Stomach (tissue), 9 donors: Measurements from ENCODE around the gene SLC2A8. TPM values are rescaled to one million over a fixed set of nuclear protein-coding genes. Genes with fewer than 3 reads are reported as not detected.

Experiments
- DNase-seq, 2 donors: peaks; one replicate each; pipeline versions ENCODE4 v3.0.0 to v3.0.0-alpha.2; 2013 to 2019
- H3K27ac ChIP-seq, 5 donors: fragments of 200-600 bp in 4 of 5; sonication (generic) in 4 of 5; one replicate each; pipeline ENCODE4 v1.5.1; 2013 to 2019; ENCODE audit warnings: mild to moderate bottlenecking in 1 of 5, moderate library complexity in 1 of 5
- H3K27me3 ChIP-seq, 3 donors: fragments of 200-600 bp; sonication (generic); one replicate each; pipeline ENCODE4 v1.5.1; 2017 to 2019; ENCODE audit warnings: mixed run types in 1 of 3
- H3K36me3 ChIP-seq, 4 donors: fragments of 200-600 bp; sonication (generic); 1 replicate in 3 of 4; 2 replicates in 1 of 4; pipeline ENCODE4 v1.5.1; 2016 to 2019
- H3K4me1 ChIP-seq, 4 donors: fragments of 200-600 bp; sonication (generic); one replicate each; pipeline ENCODE4 v1.5.1; 2016 to 2019
- H3K4me3 ChIP-seq, 4 donors: fragments of 200-600 bp; sonication (generic) in 3 of 4; one replicate each; pipeline ENCODE4 v1.5.1; 2016 to 2019; ENCODE audit warnings: mild to moderate bottlenecking in 1 of 4
- H3K9me3 ChIP-seq, 4 donors: fragments of 200-600 bp; sonication (generic); one replicate each; pipeline ENCODE4 v1.5.1; 2016 to 2019
- CTCF ChIP-seq, 7 experiments: fragments of 450-650 bp in 4 of 7; fragments of 200-600 bp in 3 of 7; sonication (generic) in 3 of 7; IDR thresholded peaks; one replicate each; pipeline ENCODE4 v1.5.1; 2016 to 2019; ENCODE audit warnings: antibody characterized with exemption in 7 of 7, control low read depth in 2 of 7, mild to moderate bottlenecking in 1 of 7
- EP300 ChIP-seq: sonication (generic); formaldehyde crosslinking; IDR thresholded peaks from one replicate; pipeline ENCODE4 v1.6.1; 2017; ENCODE audit warnings: antibody characterized with exemption
- POLR2A ChIP-seq, 4 donors: fragments of 450-650 bp; IDR thresholded peaks; one replicate each; pipeline ENCODE4 v1.6.1; 2016; ENCODE audit warnings: antibody characterized with exemption in 4 of 4, control low read depth in 2 of 4, mild to moderate bottlenecking in 1 of 4, moderate library complexity in 1 of 4
- POLR2AphosphoS5 ChIP-seq, 3 donors: sonication (generic); formaldehyde crosslinking; IDR thresholded peaks; one replicate each; pipeline ENCODE4 v1.6.1; 2016; ENCODE audit warnings: antibody characterized with exemption in 3 of 3
- WGBS, 5 donors: extraction: QIAGEN DNeasy Blood & Tissue Kit in 3 of 5; methylation state at CpG; one replicate each; pipeline versions ENCODE4 v1.1.5 to v1.1.7; 2013 to 2018; 5-methylcytosine and 5-hydroxymethylcytosine counted together
- intact Hi-C: fragments of 100-400 bp; cut with DNase I; formaldehyde crosslinking; loops from one replicate; pipeline ENCODE4 v1.15.1; 2023; ENCODE audit warnings: low total_unique reads
- polyA plus RNA-seq, 3 donors: library from polyadenylated mRNA; stranded (reverse); fragments of 200-250 nt; gene quantifications; one replicate each; pipeline ENCODE4 v1.2.3, GENCODE V29; 2013
- total RNA-seq, 5 donors: library from RNA; depleted of rRNA; stranded (reverse); fragments of >200 nt; gene quantifications; one replicate each; pipeline versions ENCODE4 v1.1.0 to v1.2.3, GENCODE V29; 2014 to 2016
- donor health status: healthy with polysubstance abuse.
- donor health status: Bipolar disorder and iron deficiency.
- donor health status: healthy.

The SLC2A8 gene
- total and polyA plus RNA-seq, 8 donors: 4.7 to 36.2 (median 18.0) TPM

- intact Hi-C loops: no loop called here
- peak overlapping the region; percentile 86 to 98 (median 92) for H3K4me3 ChIP-seq
- no peaks in the 10 kb centered on the region for H3K9me3 ChIP-seq
- peaks cover 0 to 3% (median 0%) of the 10 kb centered on the region in 4 donors for H3K36me3 ChIP-seq
- no peak for TF ChIP-seq EP300
- TF ChIP-seq CTCF (IDR thresholded peaks at IDR 0.05): no peak
- no peak for TF ChIP-seq POLR2A (IDR thresholded peaks at IDR 0.05)
- TF ChIP-seq POLR2AphosphoS5 (IDR thresholded peaks at IDR 0.05): no peak
- no peaks in the 10 kb centered on the region for H3K27me3 ChIP-seq
- DNase-seq: no peak
- WGBS, 5 donors: 48 to 57% (median 52%) methylated on average over 6 of the region's 6 CpGs
- peaks cover 16 to 75% (median 47%) of the 10 kb centered on the region in 4 donors for H3K4me1 ChIP-seq
- H3K27ac ChIP-seq: peak overlapping the region in 4 of 5 donors; percentile 87 to 94 (median 92)
Observed at GRCh38 chr9:127422787-127423186, 25.8 kb downstream of the SLC2A8 start.

- Histone ChIP-seq H3K4me3 (peak overlapping the region; percentile 86 to 98 (median 92)), H3K36me3 (peaks cover 0 to 8% (median 4%) of the 10 kb centered on the region in 4 donors), H3K9me3 (no peaks in the 10 kb centered on the region), H3K27me3 (no peaks in the 10 kb centered on the region), H3K27ac (peak overlapping the region; percentile 80 to 94 (median 92)), H3K4me1 (peaks cover 16 to 67% (median 44%) of the 10 kb centered on the region in 4 donors)
- DNase-seq: no peak
- intact Hi-C loops: no loop called here
- 0 to 2% (median 0%) methylated on average over 9 of the region's 9 CpGs for WGBS, 5 donors
- TF ChIP-seq EP300: no peak
- TF ChIP-seq POLR2A (IDR thresholded peaks at IDR 0.05): no peak
- no peak for TF ChIP-seq CTCF (IDR thresholded peaks at IDR 0.05)
- TF ChIP-seq POLR2AphosphoS5 (IDR thresholded peaks at IDR 0.05): no peak
Observed at GRCh38 chr9:127423476-127423933, 26.5 kb downstream of the SLC2A8 start.

- TF ChIP-seq EP300 (no peak), POLR2AphosphoS5 (IDR thresholded peaks at IDR 0.05) (peak; percentile 70 to 92 (median 79))
- DNase-seq: peak; percentile 95 to 98
- Histone ChIP-seq H3K36me3 (peaks cover 5 to 12% (median 10%) of the 10 kb centered on the region in 4 donors), H3K27ac (peak within 1 kb of the TSS; percentile 80 to 94 (median 92)), H3K9me3 (no peaks in the 10 kb centered on the region), H3K4me3 (peak within 1 kb of the TSS; percentile 86 to 98 (median 92)), H3K4me1 (peaks cover 16 to 66% (median 44%) of the 10 kb centered on the region in 4 donors), H3K27me3 (no peaks in the 10 kb centered on the region)
- intact Hi-C loops: no loop called here
- WGBS, 5 donors: 0 to 1% (median 0%) methylated on average over 42 to 54 of the region's 54 CpGs
Observed at GRCh38 chr9:127423934-127424675, 27.1 kb downstream of the SLC2A8 start, which contains the start of gene ZNF79. TSS of gene ZNF79 (plus strand) at chr9:127424382. CDS start at chr9:127424788, 406 bp downstream.

GRCh38 chr9:127424676-127424999 is 27.7 kb downstream of the SLC2A8 start:
- peaks cover 9 to 17% (median 15%) of the 10 kb centered on the region in 4 donors for H3K36me3 ChIP-seq
- TF ChIP-seq POLR2A (IDR thresholded peaks at IDR 0.05) (no peak), POLR2AphosphoS5 (IDR thresholded peaks at IDR 0.05) (no peak), CTCF (IDR thresholded peaks at IDR 0.05) (no peak), EP300 (no peak)
- WGBS, 5 donors: 0 to 1% (median 0%) methylated on average over 12 to 13 of the region's 13 CpGs
- no peaks in the 10 kb centered on the region for H3K9me3 ChIP-seq
- peaks cover 16 to 65% (median 44%) of the 10 kb centered on the region in 4 donors for H3K4me1 ChIP-seq
- H3K4me3 ChIP-seq: peak overlapping the region; percentile 86 to 98 (median 92)
- no peak for DNase-seq
- intact Hi-C loops: no loop called here
- H3K27me3 ChIP-seq: no peaks in the 10 kb centered on the region
- H3K27ac ChIP-seq: peak overlapping the region; percentile 80 to 94 (median 92)
